NCI-H774 (cell line): ENCODE results near the gene SLC35D3.
A peak's percentile ranks its signal among the peaks of the same experiment; 100 is the strongest.
"Not testable (repeated sequence)": the region's sequence is repeated elsewhere in the genome, so short reads cannot be mapped to it uniquely, and the experiment has no call there.

Experiments used
- DNase-seq: peaks from one replicate; lab custom pipeline; 2025; lab: John Stamatoyannopoulos, UW

Gene SLC35D3

GRCh38 chr6:136964398-136964797 lies 42.3 kb downstream of the SLC35D3 start:
- no peak for DNase-seq

GRCh38 chr6:136967876-136968752 lies 46.0 kb downstream of the SLC35D3 start:
- peak; percentile 85 for DNase-seq

- no peak for DNase-seq
Measured at GRCh38 chr6:136968837-136969236, 46.7 kb downstream of the SLC35D3 start.

GRCh38 chr6:136969433-136969832 lies 47.3 kb downstream of the SLC35D3 start:
- no peak for DNase-seq

- peak; percentile 62 for DNase-seq
Measured at GRCh38 chr6:136969930-136970329, 47.8 kb downstream of the SLC35D3 start.

GRCh38 chr6:136971609-136972008 lies 49.5 kb downstream of the SLC35D3 start:
- DNase-seq, result no peak

GRCh38 chr6:136973781-136974180 lies 51.7 kb downstream of the SLC35D3 start:
- not testable (repeated sequence) for DNase-seq
